ENCODE results near the gene APP. TPM values are rescaled to one million over a fixed set of nuclear protein-coding genes. Genes with fewer than 3 reads are reported as not detected.
A peak's percentile ranks its signal among the peaks of the same experiment; 100 is the strongest.

APP gene
- total and polyA plus RNA-seq, 2 of the 13 experiments (the other 11 are each of a cell fraction or from before 2014, with no cell fraction given) = 70.6 to 262 TPM

GRCh38 chr21:26170471-26171257, at the start of gene APP (continued):
- TF ChIP-seq MED1 (CRISPR knock-in tag; IDR thresholded peaks at IDR 0.05) (0 out of 2 replicates have a peak, but pooled peaks have one; percentile 44), ZNF607 (CRISPR knock-in tag; IDR thresholded peaks at IDR 0.05; ENCODE audit: borderline replicate concordance) (peak; percentile 73), ISX (CRISPR knock-in tag; conservative IDR thresholded peaks at IDR 0.05) (no peak), KDM3A (CRISPR knock-in tag; IDR thresholded peaks at IDR 0.05; ENCODE audit: low read depth) (no peak), ZFP62 (CRISPR knock-in tag; IDR thresholded peaks at IDR 0.05) (no peak), ZNF605 (CRISPR knock-in tag; IDR thresholded peaks at IDR 0.05) (no peak), ZNF552 (CRISPR knock-in tag; IDR thresholded peaks at IDR 0.05; ENCODE audit: borderline replicate concordance) (no peak), ZNF274 (CRISPR knock-in tag; IDR thresholded peaks at IDR 0.05) (peak; percentile 53; the same call in 1 of the 2 replicates), GMEB1 (CRISPR knock-in tag; IDR thresholded peaks at IDR 0.05; ENCODE audit: borderline replicate concordance) (peak; percentile 47; the same call in 1 of the 2 replicates), ZNF772 (CRISPR knock-in tag; IDR thresholded peaks at IDR 0.05) (peak; percentile 80; the same call in 1 of the 2 replicates), AKAP8 (CRISPR knock-in tag; IDR thresholded peaks at IDR 0.05) (no peak), ISL2 (CRISPR knock-in tag; IDR thresholded peaks at IDR 0.05) (no peak), ETV5 (CRISPR knock-in tag; IDR thresholded peaks at IDR 0.05; ENCODE audit: borderline replicate concordance) (no peak), ZNF331 (CRISPR knock-in tag; IDR thresholded peaks at IDR 0.05) (peak; percentile 25; the same call in 1 of the 2 replicates), MBD4 (IDR thresholded peaks at IDR 0.05; ENCODE audit: borderline replicate concordance, low read length) (no peak), FOXA3 (CRISPR knock-in tag; IDR thresholded peaks at IDR 0.05) (0 out of 2 replicates have a peak, but pooled peaks have one; percentile 18), IRF2 (CRISPR knock-in tag; IDR thresholded peaks at IDR 0.05) (no peak; the same call in 1 of the 2 replicates), NKX3-1 (CRISPR knock-in tag; IDR thresholded peaks at IDR 0.05) (peak; percentile 34; the same call in 1 of the 2 replicates)
- TF ChIP-seq, protein P1, sequence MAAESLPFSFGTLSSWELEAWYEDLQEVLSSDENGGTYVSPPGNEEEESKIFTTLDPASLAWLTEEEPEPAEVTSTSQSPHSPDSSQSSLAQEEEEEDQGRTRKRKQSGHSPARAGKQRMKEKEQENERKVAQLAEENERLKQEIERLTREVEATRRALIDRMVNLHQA (CRISPR knock-in tag; IDR thresholded peaks at IDR 0.05) = no peak
- TF ChIP-seq, protein P2, sequence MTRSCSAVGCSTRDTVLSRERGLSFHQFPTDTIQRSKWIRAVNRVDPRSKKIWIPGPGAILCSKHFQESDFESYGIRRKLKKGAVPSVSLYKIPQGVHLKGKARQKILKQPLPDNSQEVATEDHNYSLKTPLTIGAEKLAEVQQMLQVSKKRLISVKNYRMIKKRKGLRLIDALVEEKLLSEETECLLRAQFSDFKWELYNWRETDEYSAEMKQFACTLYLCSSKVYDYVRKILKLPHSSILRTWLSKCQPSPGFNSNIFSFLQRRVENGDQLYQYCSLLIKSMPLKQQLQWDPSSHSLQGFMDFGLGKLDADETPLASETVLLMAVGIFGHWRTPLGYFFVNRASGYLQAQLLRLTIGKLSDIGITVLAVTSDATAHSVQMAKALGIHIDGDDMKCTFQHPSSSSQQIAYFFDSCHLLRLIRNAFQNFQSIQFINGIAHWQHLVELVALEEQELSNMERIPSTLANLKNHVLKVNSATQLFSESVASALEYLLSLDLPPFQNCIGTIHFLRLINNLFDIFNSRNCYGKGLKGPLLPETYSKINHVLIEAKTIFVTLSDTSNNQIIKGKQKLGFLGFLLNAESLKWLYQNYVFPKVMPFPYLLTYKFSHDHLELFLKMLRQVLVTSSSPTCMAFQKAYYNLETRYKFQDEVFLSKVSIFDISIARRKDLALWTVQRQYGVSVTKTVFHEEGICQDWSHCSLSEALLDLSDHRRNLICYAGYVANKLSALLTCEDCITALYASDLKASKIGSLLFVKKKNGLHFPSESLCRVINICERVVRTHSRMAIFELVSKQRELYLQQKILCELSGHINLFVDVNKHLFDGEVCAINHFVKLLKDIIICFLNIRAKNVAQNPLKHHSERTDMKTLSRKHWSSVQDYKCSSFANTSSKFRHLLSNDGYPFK (CRISPR knock-in tag; IDR thresholded peaks at IDR 0.05; ENCODE audit: borderline replicate concordance) = no peak
- TF ChIP-seq, protein P3, sequence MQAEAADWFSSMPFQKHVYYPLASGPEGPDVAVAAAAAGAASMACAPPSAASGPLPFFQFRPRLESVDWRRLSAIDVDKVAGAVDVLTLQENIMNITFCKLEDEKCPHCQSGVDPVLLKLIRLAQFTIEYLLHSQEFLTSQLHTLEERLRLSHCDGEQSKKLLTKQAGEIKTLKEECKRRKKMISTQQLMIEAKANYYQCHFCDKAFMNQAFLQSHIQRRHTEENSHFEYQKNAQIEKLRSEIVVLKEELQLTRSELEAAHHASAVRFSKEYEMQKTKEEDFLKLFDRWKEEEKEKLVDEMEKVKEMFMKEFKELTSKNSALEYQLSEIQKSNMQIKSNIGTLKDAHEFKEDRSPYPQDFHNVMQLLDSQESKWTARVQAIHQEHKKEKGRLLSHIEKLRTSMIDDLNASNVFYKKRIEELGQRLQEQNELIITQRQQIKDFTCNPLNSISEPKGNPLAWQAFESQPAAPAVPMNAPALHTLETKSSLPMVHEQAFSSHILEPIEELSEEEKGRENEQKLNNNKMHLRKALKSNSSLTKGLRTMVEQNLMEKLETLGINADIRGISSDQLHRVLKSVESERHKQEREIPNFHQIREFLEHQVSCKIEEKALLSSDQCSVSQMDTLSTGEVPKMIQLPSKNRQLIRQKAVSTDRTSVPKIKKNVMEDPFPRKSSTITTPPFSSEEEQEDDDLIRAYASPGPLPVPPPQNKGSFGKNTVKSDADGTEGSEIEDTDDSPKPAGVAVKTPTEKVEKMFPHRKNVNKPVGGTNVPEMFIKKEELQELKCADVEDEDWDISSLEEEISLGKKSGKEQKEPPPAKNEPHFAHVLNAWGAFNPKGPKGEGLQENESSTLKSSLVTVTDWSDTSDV (CRISPR knock-in tag; IDR thresholded peaks at IDR 0.05) = peak; percentile 41; the same call in 1 of the 2 replicates
- TF ChIP-seq, protein P4, sequence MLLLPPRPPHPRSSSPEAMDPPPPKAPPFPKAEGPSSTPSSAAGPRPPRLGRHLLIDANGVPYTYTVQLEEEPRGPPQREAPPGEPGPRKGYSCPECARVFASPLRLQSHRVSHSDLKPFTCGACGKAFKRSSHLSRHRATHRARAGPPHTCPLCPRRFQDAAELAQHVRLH (CRISPR knock-in tag; IDR thresholded peaks at IDR 0.05; ENCODE audit: borderline replicate concordance, low read depth) = no peak

Measured in HepG2 (cell line).